ENCODE results near the gene LIPG.

The LIPG gene

DNA sequence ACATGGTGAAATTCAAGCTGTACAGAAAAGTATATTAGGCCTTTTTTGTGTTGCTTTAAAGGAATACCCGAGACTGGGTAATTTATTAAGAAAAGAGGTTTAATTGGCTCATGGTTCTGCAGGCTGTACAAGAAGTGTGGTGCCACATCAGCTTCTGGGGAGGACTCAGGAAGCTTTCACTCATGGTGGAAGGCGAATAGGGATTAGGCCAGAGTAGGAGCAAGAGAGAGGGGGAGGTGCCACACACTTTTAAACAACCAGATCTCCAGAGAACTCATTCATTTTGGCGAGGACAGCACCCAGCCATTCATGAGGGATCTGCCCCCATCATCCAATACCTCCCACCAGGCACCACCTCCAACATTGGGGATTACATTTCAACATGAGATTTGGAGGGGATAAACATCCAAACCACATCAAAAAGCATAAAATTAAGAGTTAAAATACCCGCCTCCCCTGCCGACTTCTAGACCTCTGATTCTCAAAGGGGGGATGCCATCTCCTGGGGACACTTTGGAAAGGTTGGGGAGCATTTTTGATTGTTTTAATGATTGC is 15.1 kb upstream of the LIPG start:
- no peak for DNase-seq

- no peak for DNase-seq
Observed at GRCh38 chr18:49547701-49548100, 14.2 kb upstream of the LIPG start.

GRCh38 chr18:49548229-49548636 is 13.6 kb upstream of the LIPG start:
- DNase-seq: no peak

- DNase-seq: no peak
Observed at GRCh38 chr18:49550621-49551339, 11.1 kb upstream of the LIPG start.

DNA sequence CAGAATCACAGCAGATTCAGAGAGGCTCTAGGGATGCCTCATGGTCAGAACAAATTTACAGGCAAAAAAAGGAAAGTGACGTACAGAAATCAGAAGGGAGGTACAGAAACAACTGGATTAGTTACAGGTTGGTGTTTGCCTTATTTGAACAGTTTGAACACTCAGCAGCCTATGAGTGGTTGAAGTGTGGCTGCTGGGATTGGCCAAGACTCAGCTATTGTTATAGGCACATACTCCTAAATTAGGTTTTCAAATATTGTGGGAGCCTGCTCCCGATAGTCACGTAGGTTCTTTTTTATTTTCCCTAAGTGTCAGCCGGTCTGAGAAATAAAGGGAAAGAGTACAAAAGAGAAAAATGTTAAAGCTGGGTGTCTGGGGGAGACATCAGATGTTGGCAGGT is 8.9 kb upstream of the LIPG start:
- no peak for DNase-seq

GRCh38 chr18:49555641-49556040 is 6.2 kb upstream of the LIPG start:
- no peak for DNase-seq

DNA sequence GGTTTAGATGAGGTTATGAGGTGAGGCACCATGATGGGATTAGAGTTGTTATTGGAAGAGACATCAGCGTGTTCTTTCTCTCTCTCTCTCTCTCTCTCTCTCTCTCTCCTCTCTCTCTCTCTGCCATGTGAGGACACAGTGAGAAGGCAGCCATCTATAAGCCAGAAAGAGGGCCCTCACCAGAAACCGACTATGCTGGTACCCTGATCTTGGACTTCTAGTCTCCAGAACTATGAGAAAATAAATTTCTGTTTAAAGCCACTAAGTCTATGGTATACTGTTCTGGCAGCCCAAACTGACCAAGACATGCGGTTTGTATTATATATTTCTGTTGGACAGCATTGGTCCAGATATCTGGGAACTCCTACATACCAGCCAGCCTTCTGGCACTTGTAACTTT is 3.5 kb upstream of the LIPG start:
- DNase-seq: no peak

- DNase-seq: peak in 1 of 5 experiments; percentile 30
Observed at GRCh38 chr18:49559326-49559931, 2.4 kb upstream of the LIPG start.

GRCh38 chr18:49560277-49560623 is 1.6 kb upstream of the LIPG start:
- no peak for DNase-seq

GRCh38 chr18:49560624-49561288 is 1.1 kb upstream of the LIPG start:
- DNase-seq: no peak

- no peak for DNase-seq
Observed at GRCh38 chr18:49562481-49563129, 748 bp downstream of the LIPG start.

DNA sequence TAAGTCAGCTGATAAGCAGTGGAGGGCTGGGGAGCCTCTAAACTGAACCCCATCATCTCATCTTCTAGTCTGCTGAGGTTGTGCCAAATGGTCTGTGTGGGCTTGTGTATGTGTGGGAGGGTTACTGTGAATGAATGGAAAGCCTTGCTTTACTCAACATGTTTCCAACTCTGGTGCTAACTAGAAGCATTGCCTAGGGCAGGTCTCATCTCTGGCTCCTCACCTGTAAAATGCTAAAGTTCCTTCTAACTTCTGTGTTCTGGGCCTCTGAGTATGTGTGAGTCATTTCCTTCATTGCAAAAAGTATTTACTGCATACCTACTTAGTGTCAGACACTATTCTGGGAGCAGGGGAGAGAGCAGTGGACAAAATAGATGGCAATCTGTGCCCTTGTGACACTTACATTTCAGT is 1.3 kb downstream of the LIPG start:
- DNase-seq: no peak

- DNase-seq: no peak
Observed at GRCh38 chr18:49563701-49564517, 2.1 kb downstream of the LIPG start.

- no peak for DNase-seq
Observed at GRCh38 chr18:49564518-49564834, 2.6 kb downstream of the LIPG start.

DNA sequence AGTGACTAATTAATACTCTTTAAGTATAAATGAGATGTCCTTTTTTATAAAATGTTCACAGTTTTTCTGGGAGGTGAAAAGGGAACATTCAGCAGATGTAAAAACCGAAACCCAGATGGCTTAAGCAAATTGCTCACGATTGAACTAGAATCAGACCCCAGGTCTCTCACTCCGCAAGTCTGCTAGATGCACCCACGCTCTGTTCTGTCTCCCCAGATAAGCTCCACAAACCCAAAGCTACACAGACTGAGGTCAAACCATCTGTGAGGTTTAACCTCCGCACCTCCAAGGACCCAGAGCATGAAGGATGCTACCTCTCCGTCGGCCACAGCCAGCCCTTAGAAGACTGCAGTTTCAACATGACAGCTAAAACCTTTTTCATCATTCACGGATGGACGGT is 3.2 kb downstream of the LIPG start:
- DNase-seq: no peak

GRCh38 chr18:49565612-49566011 is 3.8 kb downstream of the LIPG start:
- no peak for DNase-seq

DNA sequence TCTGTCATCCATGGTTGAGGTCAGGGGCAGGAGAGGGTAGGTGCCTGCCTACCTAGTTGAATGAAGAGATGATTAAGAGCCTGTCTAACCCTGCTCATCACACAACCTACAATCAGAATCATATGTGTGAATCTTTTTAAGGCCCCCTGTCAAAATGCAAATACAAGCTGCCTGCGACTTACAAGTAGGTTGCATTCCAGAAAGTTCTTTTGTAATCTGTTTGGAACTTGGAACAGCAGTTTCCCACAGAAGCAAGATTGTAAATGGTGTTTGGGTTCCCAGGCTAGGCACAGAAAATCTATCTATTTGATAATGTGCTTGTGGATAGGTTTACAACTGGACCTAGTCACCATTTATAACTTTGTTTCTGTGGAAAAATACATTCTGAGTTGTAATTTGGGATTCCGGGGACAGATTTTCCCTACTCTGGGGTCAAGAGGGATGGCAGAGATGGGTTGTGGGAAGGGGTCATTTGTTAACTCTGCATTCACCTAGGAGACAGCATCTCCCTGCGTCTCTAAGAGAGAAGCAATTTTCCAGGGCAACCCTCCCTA is 4.4 kb downstream of the LIPG start:
- DNase-seq: no peak

GRCh38 chr18:49566985-49567384 is 5.1 kb downstream of the LIPG start:
- DNase-seq: no peak

DNA sequence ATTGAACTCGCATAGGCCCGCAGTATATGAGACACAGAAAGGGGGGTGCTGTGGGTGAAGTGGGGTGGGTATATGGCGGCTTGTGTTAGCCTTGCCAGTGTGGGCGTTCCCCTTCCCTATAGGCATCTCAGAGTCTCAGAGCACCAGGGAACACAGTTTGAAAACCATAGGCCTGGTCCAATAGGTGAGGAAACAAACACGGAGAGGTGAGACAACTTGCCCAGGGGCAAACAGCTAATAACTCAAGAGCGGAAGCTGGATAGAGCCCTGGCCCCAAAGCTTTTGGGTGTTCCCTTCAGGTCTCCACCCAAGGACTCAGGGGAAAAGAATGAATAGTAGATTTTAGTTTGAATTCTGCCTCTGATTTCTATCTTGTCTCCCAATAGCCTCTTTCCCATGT is 7.9 kb downstream of the LIPG start:
- DNase-seq: no peak

- DNase-seq: no peak
Observed at GRCh38 chr18:49570836-49571235, 9.0 kb downstream of the LIPG start.

GRCh38 chr18:49572611-49573345 is 10.9 kb downstream of the LIPG start:
- DNase-seq: no peak

DNA sequence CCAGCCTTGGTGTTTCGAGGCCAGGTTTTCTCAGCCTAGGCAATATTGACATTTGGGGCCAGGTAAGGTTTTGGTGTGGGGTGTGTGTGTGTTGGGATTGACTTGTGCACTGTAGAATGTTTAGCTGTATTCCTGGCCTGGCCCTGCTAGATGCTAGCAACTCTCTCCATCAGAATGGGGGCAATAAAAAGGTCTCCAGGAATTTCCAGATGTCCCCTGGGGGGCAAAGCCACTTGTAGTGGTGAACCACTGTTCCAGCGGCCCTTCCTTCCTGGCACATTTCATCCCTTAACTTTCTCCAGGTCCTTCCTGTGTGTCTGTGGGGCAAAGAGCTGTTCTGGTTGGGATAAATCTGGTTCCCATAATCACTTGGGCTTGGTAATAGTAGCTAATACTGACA is 12.0 kb downstream of the LIPG start:
- no peak for DNase-seq

Data from T-helper 2 cell (primary cell).